ENCODE measurements around the gene BUD23.

BUD23 gene

DNA sequence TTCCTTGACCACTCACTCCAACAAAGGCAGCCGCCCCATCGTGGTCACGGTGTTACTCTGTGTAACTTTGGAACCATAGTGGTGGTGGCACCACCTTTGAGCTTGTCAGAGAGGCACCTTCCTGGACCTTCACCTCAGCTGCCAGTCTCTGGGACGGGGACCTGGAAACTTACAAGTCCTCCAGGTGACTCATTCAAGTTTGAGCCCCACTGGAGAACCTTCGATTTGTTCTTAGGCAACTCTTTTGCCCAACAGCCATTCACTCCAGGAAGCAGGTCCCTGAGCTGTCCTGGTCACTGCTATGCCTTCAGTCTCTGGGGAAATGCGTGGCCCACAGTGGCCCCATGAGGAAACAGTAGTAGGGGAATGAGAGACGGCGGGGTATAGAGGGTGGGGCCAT is 18.8 kb downstream of the BUD23 start:
- Histone ChIP-seq H3K9ac (ENCODE audit: low read length) (no peak overlapping the region), H3K27me3 (ENCODE audit: control insufficient read depth, insufficient read depth, low read length) (no peaks in the 10 kb centered on the region), H3K4me1 (ENCODE audit: control insufficient read depth, insufficient read depth, low read length) (peaks cover 22% of the 10 kb centered on the region), H3K36me3 (ENCODE audit: control insufficient read depth, insufficient read depth, low read length) (peaks cover 35% of the 10 kb centered on the region), H3K4me3 (ENCODE audit: low read depth, low read length) (no peak overlapping the region), H3K9me3 (ENCODE audit: control insufficient read depth, insufficient read depth, low read depth, low read length) (no peaks in the 10 kb centered on the region), H3K27ac (ENCODE audit: low read depth, low read length) (no peak overlapping the region)

DNA sequence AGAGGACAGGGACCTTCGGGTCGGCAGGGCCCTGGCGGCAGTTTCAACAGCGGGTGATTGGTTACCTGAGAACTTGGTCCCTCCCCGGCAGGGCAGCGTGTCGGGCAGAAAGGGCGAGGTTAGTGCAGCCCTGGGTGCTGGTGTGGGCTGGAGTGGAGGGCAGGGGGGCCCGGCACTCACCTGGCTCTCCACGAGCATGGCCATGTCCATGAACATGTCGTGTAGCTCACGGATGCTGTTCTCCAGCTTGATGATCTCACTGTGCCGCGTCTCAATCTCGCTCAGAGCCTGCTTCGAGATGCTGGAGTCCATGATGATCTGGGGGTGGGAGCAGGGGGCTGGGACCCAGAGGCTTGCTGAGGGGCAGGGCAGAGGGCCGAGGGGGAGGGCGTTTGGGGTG is 19.3 kb downstream of the BUD23 start:
- peaks cover 31% of the 10 kb centered on the region for H3K36me3 ChIP-seq (ENCODE audit: control insufficient read depth, insufficient read depth, low read length)
- H3K27ac ChIP-seq (ENCODE audit: low read depth, low read length): no peak overlapping the region
- H3K27me3 ChIP-seq (ENCODE audit: control insufficient read depth, insufficient read depth, low read length): no peaks in the 10 kb centered on the region
- H3K4me3 ChIP-seq (ENCODE audit: low read depth, low read length): no peak overlapping the region
- no peaks in the 10 kb centered on the region for H3K9me3 ChIP-seq (ENCODE audit: control insufficient read depth, insufficient read depth, low read depth, low read length)
- H3K4me1 ChIP-seq (ENCODE audit: control insufficient read depth, insufficient read depth, low read length): peaks cover 22% of the 10 kb centered on the region
- no peak overlapping the region for H3K9ac ChIP-seq (ENCODE audit: low read length)

DNA sequence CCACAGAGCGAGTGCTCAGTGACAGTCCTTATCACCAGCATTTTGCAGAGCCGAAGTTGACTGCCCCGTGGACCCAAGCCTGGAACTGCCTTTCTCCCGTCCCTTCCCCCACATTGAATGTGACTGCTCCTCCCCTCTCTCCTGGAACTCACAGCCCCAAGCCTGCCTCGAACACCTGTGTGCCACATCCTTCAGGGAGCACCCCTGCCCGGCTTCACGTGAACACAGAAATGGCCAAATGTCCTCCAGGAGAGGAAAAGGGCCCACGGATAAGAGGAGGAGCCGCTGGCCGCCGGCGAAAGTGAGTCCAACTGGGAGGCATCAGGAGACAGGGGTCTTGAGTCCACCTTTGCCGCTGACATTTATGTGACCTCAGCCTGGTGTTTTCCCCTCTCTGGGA is 19.8 kb downstream of the BUD23 start:
- Histone ChIP-seq H3K9me3 (ENCODE audit: control insufficient read depth, insufficient read depth, low read depth, low read length) (no peaks in the 10 kb centered on the region), H3K4me1 (ENCODE audit: control insufficient read depth, insufficient read depth, low read length) (peaks cover 22% of the 10 kb centered on the region), H3K27ac (ENCODE audit: low read depth, low read length) (no peak overlapping the region), H3K27me3 (ENCODE audit: control insufficient read depth, insufficient read depth, low read length) (no peaks in the 10 kb centered on the region), H3K4me3 (ENCODE audit: low read depth, low read length) (peak overlapping the region; percentile 49), H3K9ac (ENCODE audit: low read length) (peak overlapping the region; percentile 22), H3K36me3 (ENCODE audit: control insufficient read depth, insufficient read depth, low read length) (peaks cover 27% of the 10 kb centered on the region)

DNA sequence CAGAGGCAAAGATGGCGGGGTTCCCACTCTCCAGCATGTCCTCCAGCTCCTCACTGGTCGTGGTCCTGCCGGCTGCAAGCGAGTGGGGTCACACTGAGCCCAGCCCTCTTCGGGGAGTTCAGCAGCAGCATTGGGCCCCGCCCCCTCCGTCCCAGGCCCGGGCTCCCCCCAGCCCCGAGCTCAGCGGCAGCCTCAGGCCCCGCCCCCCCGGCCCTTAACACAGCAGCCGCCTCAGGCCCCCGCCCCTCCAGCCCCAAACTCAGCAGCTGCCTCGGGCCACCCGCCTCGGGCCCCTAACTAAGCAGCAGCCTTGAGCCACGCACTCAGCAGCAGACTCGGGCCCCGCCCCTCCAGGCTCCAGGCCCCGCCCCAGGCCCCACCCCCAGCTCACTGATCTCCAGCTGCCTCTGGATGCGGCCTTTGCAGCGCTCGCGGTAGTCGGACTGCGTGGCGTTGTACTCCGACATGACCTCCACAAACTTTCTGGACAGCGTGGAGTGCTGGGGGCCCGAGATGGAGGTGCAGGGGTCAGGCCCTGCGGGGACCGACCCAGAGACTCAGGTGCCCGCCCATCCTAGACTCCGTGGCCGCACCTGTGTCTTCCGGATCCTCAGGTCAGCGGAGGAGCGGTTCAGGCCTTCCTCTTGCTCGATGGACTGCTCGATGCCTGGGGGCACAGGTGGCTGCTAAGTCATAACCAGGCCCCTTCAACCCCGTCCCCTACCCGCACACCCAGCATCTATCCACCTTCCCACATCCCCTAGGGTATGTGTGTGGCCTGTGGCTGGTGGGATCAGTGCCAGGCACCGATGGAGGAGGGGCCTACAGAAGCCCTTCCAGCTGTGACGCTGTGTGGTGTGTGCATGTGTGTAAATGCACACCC is 20.6 kb downstream of the BUD23 start:
- Histone ChIP-seq H3K27ac (ENCODE audit: low read depth, low read length) (no peak overlapping the region), H3K4me3 (ENCODE audit: low read depth, low read length) (peak overlapping the region; percentile 49), H3K9me3 (ENCODE audit: control insufficient read depth, insufficient read depth, low read depth, low read length) (no peaks in the 10 kb centered on the region), H3K36me3 (ENCODE audit: control insufficient read depth, insufficient read depth, low read length) (peaks cover 19% of the 10 kb centered on the region), H3K9ac (ENCODE audit: low read length) (no peak overlapping the region), H3K27me3 (ENCODE audit: control insufficient read depth, insufficient read depth, low read length) (no peaks in the 10 kb centered on the region), H3K4me1 (ENCODE audit: control insufficient read depth, insufficient read depth, low read length) (peaks cover 22% of the 10 kb centered on the region)

DNA sequence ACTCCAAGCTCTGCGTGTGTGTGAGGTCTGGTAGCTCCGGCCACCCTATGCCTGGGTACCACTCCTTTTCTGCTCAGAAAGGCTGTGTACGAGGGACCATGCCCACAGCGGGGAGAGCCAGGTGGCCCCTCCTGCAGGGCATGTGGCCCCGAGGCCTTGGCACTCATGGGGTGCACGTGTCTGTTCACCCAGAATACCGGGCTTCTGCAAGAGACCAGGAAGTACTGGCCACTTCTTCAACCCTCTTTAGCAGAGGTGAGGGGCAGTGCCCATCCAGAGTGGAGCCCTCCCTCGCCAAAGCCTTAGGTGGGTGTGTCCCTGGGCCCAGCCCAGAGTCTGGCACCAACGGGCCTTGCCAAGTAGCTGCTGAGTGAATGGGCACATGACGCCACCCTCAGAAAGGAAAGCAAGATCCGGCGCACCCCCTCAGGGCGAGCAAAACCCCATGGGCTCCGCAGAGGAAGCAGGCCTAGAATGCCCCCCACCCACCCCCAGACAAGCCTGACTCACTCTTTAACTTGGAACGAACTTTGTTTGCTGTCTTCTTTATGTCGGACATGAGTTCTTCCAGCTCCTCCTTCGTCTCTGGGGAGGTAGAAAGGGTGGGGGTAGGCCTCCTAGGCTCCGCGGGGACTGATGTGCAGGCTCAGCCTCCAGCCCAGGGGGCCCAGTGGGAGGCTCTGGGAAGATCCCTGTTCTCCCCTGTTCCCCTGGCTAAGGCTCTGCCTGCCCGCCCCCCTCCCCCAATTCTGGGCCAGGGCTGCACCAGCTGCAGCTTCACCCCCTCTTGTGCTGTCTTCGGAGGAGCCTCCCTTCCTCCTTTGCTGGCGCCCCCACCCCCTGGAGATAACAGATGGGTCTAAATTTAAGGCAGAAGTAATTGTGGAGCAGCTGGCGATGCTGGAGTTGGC is 21.5 kb downstream of the BUD23 start:
- Histone ChIP-seq H3K9me3 (ENCODE audit: control insufficient read depth, insufficient read depth, low read depth, low read length) (no peaks in the 10 kb centered on the region), H3K36me3 (ENCODE audit: control insufficient read depth, insufficient read depth, low read length) (peaks cover 10% of the 10 kb centered on the region), H3K4me3 (ENCODE audit: low read depth, low read length) (no peak overlapping the region), H3K27me3 (ENCODE audit: control insufficient read depth, insufficient read depth, low read length) (no peaks in the 10 kb centered on the region), H3K9ac (ENCODE audit: low read length) (no peak overlapping the region), H3K4me1 (ENCODE audit: control insufficient read depth, insufficient read depth, low read length) (peaks cover 22% of the 10 kb centered on the region), H3K27ac (ENCODE audit: low read depth, low read length) (no peak overlapping the region)

DNA sequence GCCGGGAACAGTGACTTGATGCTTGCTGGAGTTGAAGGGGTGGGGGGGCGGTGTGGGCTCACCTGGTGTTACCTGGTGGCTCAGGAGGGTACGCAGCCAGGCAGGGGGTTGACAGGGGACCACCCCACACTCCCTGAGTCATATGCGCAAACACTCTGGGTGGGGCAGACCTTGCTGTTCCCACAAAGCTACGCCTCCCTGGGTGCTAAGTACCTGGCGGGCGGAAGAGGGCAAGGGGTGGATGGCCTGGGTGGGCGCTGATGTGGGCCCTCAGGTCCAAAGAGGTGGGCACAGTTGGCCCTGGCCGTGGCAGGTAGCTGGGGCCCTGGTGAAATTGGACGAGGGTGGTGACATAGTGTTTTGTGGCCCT is 22.1 kb downstream of the BUD23 start:
- H3K4me3 ChIP-seq (ENCODE audit: low read depth, low read length): no peak overlapping the region
- H3K9me3 ChIP-seq (ENCODE audit: control insufficient read depth, insufficient read depth, low read depth, low read length): no peaks in the 10 kb centered on the region
- no peaks in the 10 kb centered on the region for H3K27me3 ChIP-seq (ENCODE audit: control insufficient read depth, insufficient read depth, low read length)
- H3K27ac ChIP-seq (ENCODE audit: low read depth, low read length): no peak overlapping the region
- H3K36me3 ChIP-seq (ENCODE audit: control insufficient read depth, insufficient read depth, low read length): peaks cover 6% of the 10 kb centered on the region; the same call in 1 of the 2 replicates
- no peak overlapping the region for H3K9ac ChIP-seq (ENCODE audit: low read length)
- peaks cover 22% of the 10 kb centered on the region for H3K4me1 ChIP-seq (ENCODE audit: control insufficient read depth, insufficient read depth, low read length)

DNA sequence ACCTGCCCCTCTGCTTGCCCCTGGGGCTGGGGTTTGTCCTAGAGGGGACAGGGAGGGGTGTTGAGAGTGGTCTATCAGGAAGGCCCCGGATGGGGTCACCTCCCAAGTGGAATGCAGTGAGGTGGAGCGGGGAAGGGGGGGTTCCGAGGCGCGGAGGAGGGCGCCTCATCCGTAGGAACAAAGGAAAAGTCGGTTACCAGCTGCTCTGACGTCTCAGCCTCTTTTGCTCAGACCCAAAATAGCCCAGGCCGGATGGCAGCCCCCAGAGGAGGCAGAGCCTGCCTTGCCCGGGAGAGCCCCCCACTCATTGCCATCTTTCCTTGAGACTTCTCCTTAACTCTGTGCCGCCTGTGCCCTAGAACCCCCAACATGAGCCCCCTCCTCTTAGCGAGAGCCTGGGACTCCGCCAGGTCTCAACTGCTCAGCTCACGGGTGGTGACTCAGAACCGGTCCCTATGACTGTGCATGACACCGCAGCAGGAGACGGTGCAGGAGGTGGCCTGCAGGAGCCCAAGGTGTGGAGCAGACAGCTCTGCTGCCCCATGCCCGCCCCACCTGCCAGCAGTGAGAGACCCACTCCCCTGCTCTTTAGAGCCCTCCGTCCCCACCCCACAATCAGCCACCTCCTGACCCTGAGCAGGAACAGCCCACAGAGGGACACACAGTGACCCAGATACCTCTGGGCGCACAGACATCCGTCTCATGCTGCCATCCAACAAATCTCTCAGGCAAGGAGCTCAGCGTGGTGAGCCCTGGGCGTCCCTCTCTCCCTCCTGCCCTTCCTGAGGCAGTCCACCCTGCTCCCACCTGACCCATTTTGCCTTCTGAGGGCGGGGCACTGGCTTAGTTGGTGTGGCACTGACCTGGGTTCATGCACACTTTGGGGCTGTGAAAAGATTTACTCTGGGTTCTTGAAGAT is 23.0 kb downstream of the BUD23 start:
- H3K9ac ChIP-seq (ENCODE audit: low read length): no peak overlapping the region
- H3K27ac ChIP-seq (ENCODE audit: low read depth, low read length): no peak overlapping the region
- H3K36me3 ChIP-seq (ENCODE audit: control insufficient read depth, insufficient read depth, low read length): peaks cover 3% of the 10 kb centered on the region; the same call in 1 of the 2 replicates
- H3K27me3 ChIP-seq (ENCODE audit: control insufficient read depth, insufficient read depth, low read length): no peaks in the 10 kb centered on the region
- H3K4me1 ChIP-seq (ENCODE audit: control insufficient read depth, insufficient read depth, low read length): peaks cover 22% of the 10 kb centered on the region
- H3K4me3 ChIP-seq (ENCODE audit: low read depth, low read length): no peak overlapping the region
- no peaks in the 10 kb centered on the region for H3K9me3 ChIP-seq (ENCODE audit: control insufficient read depth, insufficient read depth, low read depth, low read length)

DNA sequence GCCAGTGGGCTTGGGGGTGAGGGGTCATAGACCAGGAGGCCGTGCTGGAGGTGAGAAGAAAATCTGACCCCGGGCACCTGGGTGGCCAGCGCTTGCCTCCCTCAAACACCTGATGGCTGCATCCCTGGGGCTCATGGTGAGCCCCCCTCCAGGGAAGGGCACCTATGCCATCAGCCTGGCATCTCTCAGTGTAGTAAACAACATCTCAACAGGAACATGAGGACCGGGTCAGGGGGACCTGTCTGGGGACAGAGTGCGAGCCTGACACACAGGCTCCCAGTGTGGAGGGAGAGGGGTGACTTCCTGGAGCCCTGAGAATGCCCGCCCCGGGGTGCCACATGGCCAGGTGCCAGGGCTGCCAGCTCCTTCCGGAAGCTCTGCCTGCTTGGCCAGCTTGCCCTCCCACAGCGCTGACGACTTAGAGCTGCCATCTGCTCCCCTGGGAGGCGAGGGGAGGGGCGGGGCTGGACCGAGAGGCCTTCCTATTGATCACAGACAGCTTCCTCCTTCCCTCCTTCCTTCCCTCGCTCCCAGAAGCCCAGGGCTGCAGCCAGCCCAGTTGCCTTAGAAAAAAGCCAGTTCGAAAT is 23.7 kb downstream of the BUD23 start:
- Histone ChIP-seq H3K9me3 (ENCODE audit: control insufficient read depth, insufficient read depth, low read depth, low read length) (no peaks in the 10 kb centered on the region), H3K4me1 (ENCODE audit: control insufficient read depth, insufficient read depth, low read length) (peaks cover 22% of the 10 kb centered on the region), H3K4me3 (ENCODE audit: low read depth, low read length) (no peak overlapping the region), H3K36me3 (ENCODE audit: control insufficient read depth, insufficient read depth, low read length) (peaks cover 3% of the 10 kb centered on the region; the same call in 1 of the 2 replicates), H3K9ac (ENCODE audit: low read length) (no peak overlapping the region), H3K27ac (ENCODE audit: low read depth, low read length) (no peak overlapping the region), H3K27me3 (ENCODE audit: control insufficient read depth, insufficient read depth, low read length) (no peaks in the 10 kb centered on the region)

DNA sequence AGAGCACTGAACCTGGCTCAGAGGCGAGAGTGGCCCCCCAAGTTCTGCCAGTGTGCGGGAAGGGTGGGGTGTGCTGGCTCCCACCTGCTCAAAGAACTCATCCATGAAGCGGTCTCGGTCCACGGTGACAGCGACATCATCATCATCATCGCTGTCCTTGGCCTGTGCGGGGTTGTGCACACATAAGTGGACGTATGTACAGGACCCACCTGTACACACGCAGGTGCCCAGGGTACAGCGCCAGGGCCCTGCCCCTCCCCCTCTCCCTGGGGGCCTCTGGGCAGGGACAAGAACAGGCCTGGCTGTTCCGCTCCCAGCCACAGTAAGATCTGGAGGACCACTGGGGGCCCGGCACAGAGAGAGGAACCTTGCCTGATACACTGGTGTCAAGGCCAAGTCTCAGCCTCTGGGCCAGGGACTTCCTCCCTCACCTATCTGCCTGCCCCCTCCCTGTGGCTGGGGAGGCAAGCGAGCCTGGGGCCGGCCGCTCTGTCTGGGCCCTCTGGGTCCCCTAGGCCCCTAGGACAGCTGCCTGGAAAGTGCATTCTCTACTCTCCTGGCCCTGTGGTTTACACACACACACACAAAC is 25.7 kb downstream of the BUD23 start:
- Histone ChIP-seq H3K4me1 (ENCODE audit: control insufficient read depth, insufficient read depth, low read length) (peaks cover 14% of the 10 kb centered on the region), H3K27me3 (ENCODE audit: control insufficient read depth, insufficient read depth, low read length) (no peaks in the 10 kb centered on the region), H3K9me3 (ENCODE audit: control insufficient read depth, insufficient read depth, low read depth, low read length) (no peaks in the 10 kb centered on the region), H3K4me3 (ENCODE audit: low read depth, low read length) (no peak overlapping the region), H3K9ac (ENCODE audit: low read length) (no peak overlapping the region), H3K36me3 (ENCODE audit: control insufficient read depth, insufficient read depth, low read length) (no peaks in the 10 kb centered on the region; the same call in 1 of the 2 replicates), H3K27ac (ENCODE audit: low read depth, low read length) (no peak overlapping the region)

DNA sequence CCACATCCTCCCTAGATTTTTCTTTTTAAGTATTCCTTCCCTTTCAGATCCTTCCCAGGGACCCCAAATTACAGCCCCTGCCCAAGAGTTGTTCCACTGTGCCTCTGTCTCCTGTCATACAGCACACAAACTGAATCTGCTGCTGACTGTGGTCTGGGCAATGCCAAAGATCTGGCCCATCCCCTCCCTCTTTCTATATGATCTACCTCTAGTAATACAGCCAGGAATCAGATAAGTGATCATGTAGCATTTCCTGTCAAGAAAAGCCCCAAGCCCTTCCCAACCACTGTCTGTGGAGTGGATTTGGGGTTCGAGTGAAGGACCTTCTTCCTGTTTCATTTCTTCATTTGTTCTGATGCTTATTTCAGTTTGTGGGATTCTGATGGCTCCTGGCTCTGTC is 29.4 kb downstream of the BUD23 start:
- Histone ChIP-seq H3K36me3 (ENCODE audit: control insufficient read depth, insufficient read depth, low read length) (no peaks in the 10 kb centered on the region; the same call in 1 of the 2 replicates), H3K4me1 (ENCODE audit: control insufficient read depth, insufficient read depth, low read length) (peaks cover 6% of the 10 kb centered on the region; the same call in 1 of the 2 replicates), H3K4me3 (ENCODE audit: low read depth, low read length) (no peak overlapping the region), H3K27me3 (ENCODE audit: control insufficient read depth, insufficient read depth, low read length) (peaks cover 2% of the 10 kb centered on the region), H3K9ac (ENCODE audit: low read length) (no peak overlapping the region), H3K27ac (ENCODE audit: low read depth, low read length) (no peak overlapping the region), H3K9me3 (ENCODE audit: control insufficient read depth, insufficient read depth, low read depth, low read length) (no peaks in the 10 kb centered on the region)

Measured in HUES6 (cell line).